ENCODE data around the gene LUC7L3.

Gene LUC7L3

DNA sequence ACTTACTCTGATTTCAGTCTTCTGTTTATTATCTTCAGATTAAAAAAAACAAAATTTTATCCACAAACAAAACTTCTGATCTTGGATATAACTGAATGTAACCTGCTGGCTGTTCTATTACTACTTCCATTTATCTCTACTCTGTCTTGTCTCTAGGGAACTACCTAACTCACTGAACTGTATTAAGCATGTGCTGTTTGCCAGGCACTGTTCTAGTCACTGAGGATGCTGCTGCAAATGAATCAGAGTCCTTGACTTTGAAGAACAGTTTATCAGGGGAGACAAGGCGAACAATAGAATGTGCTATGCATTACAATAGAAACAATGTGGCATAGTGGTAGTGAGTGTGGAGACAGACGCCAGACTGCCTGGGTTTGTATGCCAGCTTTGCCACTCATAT, 9.4 kb upstream of the LUC7L3 start:
- H4K20me1 ChIP-seq (ENCODE audit: low read depth, low read length) = no peaks in the 10 kb centered on the region
- H3K4me2 ChIP-seq (ENCODE audit: low read depth, low read length, poor library complexity, severe bottlenecking) = no peak overlapping the region
- H3F3A ChIP-seq (ENCODE audit: insufficient read depth) = peaks cover 5% of the 10 kb centered on the region
- no peak for TF ChIP-seq EZH2phosphoT487 (conservative IDR thresholded peaks at IDR 0.05; ENCODE audit: low read length)
- TF ChIP-seq, protein P1, sequence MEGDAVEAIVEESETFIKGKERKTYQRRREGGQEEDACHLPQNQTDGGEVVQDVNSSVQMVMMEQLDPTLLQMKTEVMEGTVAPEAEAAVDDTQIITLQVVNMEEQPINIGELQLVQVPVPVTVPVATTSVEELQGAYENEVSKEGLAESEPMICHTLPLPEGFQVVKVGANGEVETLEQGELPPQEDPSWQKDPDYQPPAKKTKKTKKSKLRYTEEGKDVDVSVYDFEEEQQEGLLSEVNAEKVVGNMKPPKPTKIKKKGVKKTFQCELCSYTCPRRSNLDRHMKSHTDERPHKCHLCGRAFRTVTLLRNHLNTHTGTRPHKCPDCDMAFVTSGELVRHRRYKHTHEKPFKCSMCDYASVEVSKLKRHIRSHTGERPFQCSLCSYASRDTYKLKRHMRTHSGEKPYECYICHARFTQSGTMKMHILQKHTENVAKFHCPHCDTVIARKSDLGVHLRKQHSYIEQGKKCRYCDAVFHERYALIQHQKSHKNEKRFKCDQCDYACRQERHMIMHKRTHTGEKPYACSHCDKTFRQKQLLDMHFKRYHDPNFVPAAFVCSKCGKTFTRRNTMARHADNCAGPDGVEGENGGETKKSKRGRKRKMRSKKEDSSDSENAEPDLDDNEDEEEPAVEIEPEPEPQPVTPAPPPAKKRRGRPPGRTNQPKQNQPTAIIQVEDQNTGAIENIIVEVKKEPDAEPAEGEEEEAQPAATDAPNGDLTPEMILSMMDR (IDR thresholded peaks at IDR 0.05; ENCODE audit: insufficient read depth, low read length, poor library complexity, severe bottlenecking) = no peak
- H3K79me2 ChIP-seq (ENCODE audit: insufficient read depth, low read length) = peaks cover 34% of the 10 kb centered on the region
- H3K27ac ChIP-seq (ENCODE audit: low read depth, low read length) = no peak overlapping the region
- H3K36me3 ChIP-seq (ENCODE audit: low read length) = no peaks in the 10 kb centered on the region
- H3K4me3 ChIP-seq (ENCODE audit: insufficient read depth, low read length, poor library complexity, severe bottlenecking) = no peak overlapping the region
- no peaks in the 10 kb centered on the region for H3K27me3 ChIP-seq (ENCODE audit: low read length)
- no peaks in the 10 kb centered on the region for H3K9me3 ChIP-seq (ENCODE audit: insufficient read depth, low read length)
- H3K9ac ChIP-seq (ENCODE audit: low read length) = no peak overlapping the region
- no peaks in the 10 kb centered on the region for H3K9me2 ChIP-seq (replicated peaks; ENCODE audit: insufficient read depth, low read length)
- H2AFZ ChIP-seq (ENCODE audit: low read depth, low read length, severe bottlenecking) = no peak overlapping the region

GRCh38 chr17:50710650-50711049, 8.8 kb upstream of the LUC7L3 start:
- Histone ChIP-seq H2AFZ (ENCODE audit: low read depth, low read length, severe bottlenecking) (no peak overlapping the region), H3K27me3 (ENCODE audit: low read length) (no peaks in the 10 kb centered on the region), H3K4me2 (ENCODE audit: low read depth, low read length, poor library complexity, severe bottlenecking) (no peak overlapping the region), H3K4me3 (ENCODE audit: insufficient read depth, low read length, poor library complexity, severe bottlenecking) (no peak overlapping the region), H3K9me3 (ENCODE audit: insufficient read depth, low read length) (no peaks in the 10 kb centered on the region), H4K20me1 (ENCODE audit: low read depth, low read length) (no peaks in the 10 kb centered on the region), H3F3A (ENCODE audit: insufficient read depth) (peaks cover 5% of the 10 kb centered on the region), H3K9ac (ENCODE audit: low read length) (no peak overlapping the region), H3K36me3 (ENCODE audit: low read length) (no peaks in the 10 kb centered on the region), H3K9me2 (replicated peaks; ENCODE audit: insufficient read depth, low read length) (no peaks in the 10 kb centered on the region), H3K79me2 (ENCODE audit: insufficient read depth, low read length) (peaks cover 27% of the 10 kb centered on the region), H3K27ac (ENCODE audit: low read depth, low read length) (no peak overlapping the region)
- no peak for TF ChIP-seq EZH2phosphoT487 (conservative IDR thresholded peaks at IDR 0.05; ENCODE audit: low read length)
- TF ChIP-seq, protein P1 (IDR thresholded peaks at IDR 0.05; ENCODE audit: insufficient read depth, low read length, poor library complexity, severe bottlenecking) = no peak

DNA sequence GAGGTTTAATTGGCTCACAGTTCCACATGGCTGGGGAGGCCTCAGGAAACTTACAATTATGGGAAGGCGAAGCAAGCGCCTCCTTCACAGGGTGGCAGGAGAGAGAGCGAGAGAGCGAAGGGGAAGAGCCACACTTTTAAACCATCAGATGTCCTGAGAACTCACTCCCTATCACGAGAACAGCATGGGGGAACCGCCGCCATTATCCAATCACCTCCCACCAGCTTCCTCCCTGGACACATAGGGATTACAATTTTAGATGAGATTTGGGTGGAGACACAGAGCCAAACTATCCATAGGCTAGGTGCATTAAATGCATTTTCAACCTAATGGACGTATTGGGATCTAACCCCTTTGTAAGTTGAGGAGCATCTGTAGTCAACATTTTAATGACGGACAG, 6.8 kb upstream of the LUC7L3 start:
- no peaks in the 10 kb centered on the region for H3K9me2 ChIP-seq (replicated peaks; ENCODE audit: insufficient read depth, low read length)
- no peak for TF ChIP-seq EZH2phosphoT487 (conservative IDR thresholded peaks at IDR 0.05; ENCODE audit: low read length)
- TF ChIP-seq, protein P1 (IDR thresholded peaks at IDR 0.05; ENCODE audit: insufficient read depth, low read length, poor library complexity, severe bottlenecking) = no peak
- H3K27ac ChIP-seq (ENCODE audit: low read depth, low read length) = no peak overlapping the region
- H3K79me2 ChIP-seq (ENCODE audit: insufficient read depth, low read length) = peaks cover 9% of the 10 kb centered on the region
- H3K4me3 ChIP-seq (ENCODE audit: insufficient read depth, low read length, poor library complexity, severe bottlenecking) = no peak overlapping the region
- H3F3A ChIP-seq (ENCODE audit: insufficient read depth) = peaks cover 5% of the 10 kb centered on the region; the same call in 1 of the 2 replicates
- no peak overlapping the region for H2AFZ ChIP-seq (ENCODE audit: low read depth, low read length, severe bottlenecking)
- H3K9me3 ChIP-seq (ENCODE audit: insufficient read depth, low read length) = no peaks in the 10 kb centered on the region
- H3K36me3 ChIP-seq (ENCODE audit: low read length) = no peaks in the 10 kb centered on the region
- H4K20me1 ChIP-seq (ENCODE audit: low read depth, low read length) = no peaks in the 10 kb centered on the region
- H3K27me3 ChIP-seq (ENCODE audit: low read length) = no peaks in the 10 kb centered on the region
- H3K9ac ChIP-seq (ENCODE audit: low read length) = no peak overlapping the region
- H3K4me2 ChIP-seq (ENCODE audit: low read depth, low read length, poor library complexity, severe bottlenecking) = no peak overlapping the region

All from SU-DHL-6 (cell line).